ENCODE data around the gene PARD6A.

DNA sequence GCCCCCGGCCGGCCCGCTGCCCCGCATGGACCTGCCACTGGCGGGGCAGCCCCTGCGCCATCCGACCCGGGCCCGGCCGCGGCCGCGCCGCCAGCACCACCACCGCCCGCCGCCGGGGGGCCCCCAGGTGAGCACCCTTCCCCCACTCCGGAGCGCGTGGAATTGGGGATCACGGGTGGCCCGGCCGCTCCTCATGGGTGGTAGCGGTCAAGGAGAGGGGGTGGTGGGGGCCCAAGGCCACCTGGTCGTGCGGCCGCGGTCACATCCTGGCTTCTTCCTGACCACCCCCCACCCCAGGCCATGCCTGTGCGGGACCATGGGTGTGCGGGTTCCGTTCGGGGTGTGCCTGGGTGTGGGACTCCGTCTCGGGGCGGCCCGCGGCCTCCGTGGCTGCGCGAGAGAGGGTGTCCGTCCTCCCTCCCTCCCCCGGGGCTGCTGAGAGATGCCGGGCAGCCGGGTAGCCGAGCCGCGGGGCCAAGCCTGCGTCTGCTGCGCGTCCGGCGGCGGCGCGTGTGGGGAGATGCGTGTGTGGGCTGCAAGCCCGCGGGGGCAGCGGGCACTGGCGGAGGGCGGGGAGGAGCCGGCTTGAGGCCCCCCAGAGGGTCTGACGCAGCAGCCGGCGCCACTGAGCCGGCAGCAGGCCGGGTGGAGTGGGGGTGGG lies 7.5 kb upstream of the PARD6A start:
- TF ChIP-seq, protein P1, sequence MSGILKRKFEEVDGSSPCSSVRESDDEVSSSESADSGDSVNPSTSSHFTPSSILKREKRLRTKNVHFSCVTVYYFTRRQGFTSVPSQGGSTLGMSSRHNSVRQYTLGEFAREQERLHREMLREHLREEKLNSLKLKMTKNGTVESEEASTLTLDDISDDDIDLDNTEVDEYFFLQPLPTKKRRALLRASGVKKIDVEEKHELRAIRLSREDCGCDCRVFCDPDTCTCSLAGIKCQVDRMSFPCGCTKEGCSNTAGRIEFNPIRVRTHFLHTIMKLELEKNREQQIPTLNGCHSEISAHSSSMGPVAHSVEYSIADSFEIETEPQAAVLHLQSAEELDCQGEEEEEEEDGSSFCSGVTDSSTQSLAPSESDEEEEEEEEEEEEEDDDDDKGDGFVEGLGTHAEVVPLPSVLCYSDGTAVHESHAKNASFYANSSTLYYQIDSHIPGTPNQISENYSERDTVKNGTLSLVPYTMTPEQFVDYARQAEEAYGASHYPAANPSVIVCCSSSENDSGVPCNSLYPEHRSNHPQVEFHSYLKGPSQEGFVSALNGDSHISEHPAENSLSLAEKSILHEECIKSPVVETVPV (CRISPR knock-in tag; IDR thresholded peaks at IDR 0.05) = no peak
- TF ChIP-seq ZFP30 (CRISPR knock-in tag; IDR thresholded peaks at IDR 0.05) (no peak), ESRRG (CRISPR knock-in tag; IDR thresholded peaks at IDR 0.05) (no peak), PPARA (CRISPR knock-in tag; IDR thresholded peaks at IDR 0.05; ENCODE audit: borderline replicate concordance) (no peak), ZNF8 (CRISPR knock-in tag; IDR thresholded peaks at IDR 0.05) (no peak), GLIS3 (CRISPR knock-in tag; IDR thresholded peaks at IDR 0.05) (no peak), BACH2 (CRISPR knock-in tag; IDR thresholded peaks at IDR 0.05; ENCODE audit: borderline replicate concordance) (no peak), ISL1 (CRISPR knock-in tag; IDR thresholded peaks at IDR 0.05) (no peak), ARNTL (CRISPR knock-in tag; IDR thresholded peaks at IDR 0.05; ENCODE audit: borderline replicate concordance, low read depth) (no peak)
- TF ChIP-seq, protein P2, sequence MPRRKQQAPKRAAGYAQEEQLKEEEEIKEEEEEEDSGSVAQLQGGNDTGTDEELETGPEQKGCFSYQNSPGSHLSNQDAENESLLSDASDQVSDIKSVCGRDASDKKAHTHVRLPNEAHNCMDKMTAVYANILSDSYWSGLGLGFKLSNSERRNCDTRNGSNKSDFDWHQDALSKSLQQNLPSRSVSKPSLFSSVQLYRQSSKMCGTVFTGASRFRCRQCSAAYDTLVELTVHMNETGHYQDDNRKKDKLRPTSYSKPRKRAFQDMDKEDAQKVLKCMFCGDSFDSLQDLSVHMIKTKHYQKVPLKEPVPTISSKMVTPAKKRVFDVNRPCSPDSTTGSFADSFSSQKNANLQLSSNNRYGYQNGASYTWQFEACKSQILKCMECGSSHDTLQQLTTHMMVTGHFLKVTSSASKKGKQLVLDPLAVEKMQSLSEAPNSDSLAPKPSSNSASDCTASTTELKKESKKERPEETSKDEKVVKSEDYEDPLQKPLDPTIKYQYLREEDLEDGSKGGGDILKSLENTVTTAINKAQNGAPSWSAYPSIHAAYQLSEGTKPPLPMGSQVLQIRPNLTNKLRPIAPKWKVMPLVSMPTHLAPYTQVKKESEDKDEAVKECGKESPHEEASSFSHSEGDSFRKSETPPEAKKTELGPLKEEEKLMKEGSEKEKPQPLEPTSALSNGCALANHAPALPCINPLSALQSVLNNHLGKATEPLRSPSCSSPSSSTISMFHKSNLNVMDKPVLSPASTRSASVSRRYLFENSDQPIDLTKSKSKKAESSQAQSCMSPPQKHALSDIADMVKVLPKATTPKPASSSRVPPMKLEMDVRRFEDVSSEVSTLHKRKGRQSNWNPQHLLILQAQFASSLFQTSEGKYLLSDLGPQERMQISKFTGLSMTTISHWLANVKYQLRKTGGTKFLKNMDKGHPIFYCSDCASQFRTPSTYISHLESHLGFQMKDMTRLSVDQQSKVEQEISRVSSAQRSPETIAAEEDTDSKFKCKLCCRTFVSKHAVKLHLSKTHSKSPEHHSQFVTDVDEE (CRISPR knock-in tag; IDR thresholded peaks at IDR 0.05) = no peak
- TF ChIP-seq, protein P3, sequence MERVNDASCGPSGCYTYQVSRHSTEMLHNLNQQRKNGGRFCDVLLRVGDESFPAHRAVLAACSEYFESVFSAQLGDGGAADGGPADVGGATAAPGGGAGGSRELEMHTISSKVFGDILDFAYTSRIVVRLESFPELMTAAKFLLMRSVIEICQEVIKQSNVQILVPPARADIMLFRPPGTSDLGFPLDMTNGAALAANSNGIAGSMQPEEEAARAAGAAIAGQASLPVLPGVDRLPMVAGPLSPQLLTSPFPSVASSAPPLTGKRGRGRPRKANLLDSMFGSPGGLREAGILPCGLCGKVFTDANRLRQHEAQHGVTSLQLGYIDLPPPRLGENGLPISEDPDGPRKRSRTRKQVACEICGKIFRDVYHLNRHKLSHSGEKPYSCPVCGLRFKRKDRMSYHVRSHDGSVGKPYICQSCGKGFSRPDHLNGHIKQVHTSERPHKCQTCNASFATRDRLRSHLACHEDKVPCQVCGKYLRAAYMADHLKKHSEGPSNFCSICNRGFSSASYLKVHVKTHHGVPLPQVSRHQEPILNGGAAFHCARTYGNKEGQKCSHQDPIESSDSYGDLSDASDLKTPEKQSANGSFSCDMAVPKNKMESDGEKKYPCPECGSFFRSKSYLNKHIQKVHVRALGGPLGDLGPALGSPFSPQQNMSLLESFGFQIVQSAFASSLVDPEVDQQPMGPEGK (CRISPR knock-in tag; IDR thresholded peaks at IDR 0.05; ENCODE audit: borderline replicate concordance) = no peak

All from SK-N-SH treated with all-trans-retinoic acid at 6 μM for 48 hours (cell line).